ENCODE data around the gene TOP3A. TPM values are rescaled to one million over a fixed set of nuclear protein-coding genes. Genes with fewer than 3 reads are reported as not detected.
"Not testable (repeated sequence)": the region's sequence is repeated elsewhere in the genome, so short reads cannot be mapped to it uniquely, and the experiment has no call there.

The TOP3A gene
- total RNA-seq, 1 experiment from 2014 or later = 31.3 TPM

GRCh38 chr17:18326572-18326971, 11.8 kb upstream of the TOP3A start:
- no peak for DNase-seq (ENCODE audit: low spot score)
- in situ Hi-C loops (cut with HindIII; ENCODE audit: low sequenced_read_pairs) = no loop called here

GRCh38 chr17:18326039-18326438, 11.2 kb upstream of the TOP3A start:
- in situ Hi-C loops (cut with HindIII; ENCODE audit: low sequenced_read_pairs) = no loop called here
- DNase-seq (ENCODE audit: low spot score) = no peak

GRCh38 chr17:18324140-18325050, 9.6 kb upstream of the TOP3A start:
- peak; percentile 91 for DNase-seq (ENCODE audit: low spot score)
- in situ Hi-C loops (cut with HindIII; ENCODE audit: low sequenced_read_pairs) = no loop called here

- in situ Hi-C loops (cut with HindIII; ENCODE audit: low sequenced_read_pairs) = no loop called here
- DNase-seq (ENCODE audit: low spot score) = no peak
These were observed 8.8 kb upstream of the TOP3A start for GRCh38 chr17:18323507-18324139.

- DNase-seq (ENCODE audit: low spot score) = no peak
These were observed 8.2 kb upstream of the TOP3A start for GRCh38 chr17:18323007-18323406.

GRCh38 chr17:18322522-18322921, 7.7 kb upstream of the TOP3A start:
- in situ Hi-C loops (cut with HindIII; ENCODE audit: low sequenced_read_pairs) = no loop called here
- DNase-seq (ENCODE audit: low spot score) = no peak

More at GRCh38 chr17:18323007-18323406, 8.2 kb upstream of the TOP3A start:
- in situ Hi-C loops (cut with HindIII; ENCODE audit: low sequenced_read_pairs) = no loop called here

- DNase-seq (ENCODE audit: low spot score) = no peak
- in situ Hi-C loops (cut with HindIII; ENCODE audit: low sequenced_read_pairs) = no loop called here
These were observed 6.5 kb upstream of the TOP3A start for GRCh38 chr17:18321309-18321708.

GRCh38 chr17:18320301-18320700, 5.5 kb upstream of the TOP3A start:
- in situ Hi-C loops (cut with HindIII; ENCODE audit: low sequenced_read_pairs) = no loop called here
- DNase-seq (ENCODE audit: low spot score) = no peak

GRCh38 chr17:18319604-18320256, 4.9 kb upstream of the TOP3A start:
- peak; percentile 76 for DNase-seq (ENCODE audit: low spot score)
- in situ Hi-C loops (cut with HindIII; ENCODE audit: low sequenced_read_pairs) = no loop called here

GRCh38 chr17:18318771-18319450, 4.1 kb upstream of the TOP3A start:
- no peak for DNase-seq (ENCODE audit: low spot score)
- in situ Hi-C loops (cut with HindIII; ENCODE audit: low sequenced_read_pairs) = no loop called here

GRCh38 chr17:18318117-18318516, 3.3 kb upstream of the TOP3A start:
- no peak for DNase-seq (ENCODE audit: low spot score)
- in situ Hi-C loops (cut with HindIII; ENCODE audit: low sequenced_read_pairs) = no loop called here

GRCh38 chr17:18315961-18316360, 1.2 kb upstream of the TOP3A start:
- in situ Hi-C loops (cut with HindIII; ENCODE audit: low sequenced_read_pairs) = no loop called here
- DNase-seq (ENCODE audit: low spot score) = no peak

- no peak for DNase-seq (ENCODE audit: low spot score)
These were observed 748 bp upstream of the TOP3A start for GRCh38 chr17:18315562-18315922.

GRCh38 chr17:18314059-18314730, 599 bp downstream of the TOP3A start:
- in situ Hi-C loops (cut with HindIII; ENCODE audit: low sequenced_read_pairs) = no loop called here

More at GRCh38 chr17:18315562-18315922, 748 bp upstream of the TOP3A start:
- in situ Hi-C loops (cut with HindIII; ENCODE audit: low sequenced_read_pairs) = no loop called here

GRCh38 chr17:18309202-18309601, 5.6 kb downstream of the TOP3A start:
- no peak for DNase-seq (ENCODE audit: low spot score)
- in situ Hi-C loops (cut with HindIII; ENCODE audit: low sequenced_read_pairs) = no loop called here

More at GRCh38 chr17:18314059-18314730, 599 bp downstream of the TOP3A start:
- DNase-seq (ENCODE audit: low spot score) = peak; percentile 14

- DNase-seq (ENCODE audit: low spot score); in situ Hi-C loops (cut with HindIII; ENCODE audit: low sequenced_read_pairs): not testable (repeated sequence)
These were observed 11.6 kb downstream of the TOP3A start for GRCh38 chr17:18303206-18303605.

GRCh38 chr17:18300725-18301480, 13.9 kb downstream of the TOP3A start:
- DNase-seq (ENCODE audit: low spot score) = no peak
- in situ Hi-C loops (cut with HindIII; ENCODE audit: low sequenced_read_pairs) = no loop called here

- DNase-seq (ENCODE audit: low spot score); in situ Hi-C loops (cut with HindIII; ENCODE audit: low sequenced_read_pairs): not testable (repeated sequence)
These were observed 16.7 kb downstream of the TOP3A start for GRCh38 chr17:18298061-18298460.
